BJ (cell line): Measurements from ENCODE around the gene ERGIC2. TPM values are rescaled to one million over a fixed set of nuclear protein-coding genes. Genes with fewer than 3 reads are reported as not detected.

Experiments
- CTCF ChIA-PET: fragments of 350-600 bp; formaldehyde crosslinking; extraction: SDS; loops from one replicate; lab custom pipeline; 2021; ENCODE audit warnings: antibody characterized with exemption, inconsistent platforms; lab: Yijun Ruan, JAX
- POLR2A ChIA-PET: fragments of 300-600 bp; sonication (Branson Sonifier 250); formaldehyde crosslinking; extraction: SDS; loops from one replicate; lab custom pipeline; 2021; ENCODE audit warnings: antibody characterized with exemption; lab: Charles Lee
- DNase-seq: peaks from one replicate; pipeline ENCODE4 v3.0.0-alpha.2; 2011; ENCODE audit warnings: low read depth
- H3K27me3 ChIP-seq: 2 replicates; pipeline ENCODE4 v1.6.0; 2011; ENCODE audit warnings: low read length; ENCODE audit not compliant: control insufficient read depth, insufficient read depth
- H3K36me3 ChIP-seq: 2 replicates; pipeline ENCODE4 v1.5.1; 2011; ENCODE audit warnings: low read length; ENCODE audit not compliant: control insufficient read depth, insufficient read depth
- H3K4me3 ChIP-seq: 2 replicates; pipeline ENCODE4 v1.5.1; 2011; ENCODE audit warnings: low read depth, mild to moderate bottlenecking, control low read depth, low read length
- polyA plus RNA-seq: library from polyadenylated mRNA; depleted of rRNA; stranded (reverse); fragments of >200 nt; gene quantifications from 2 replicates; pipeline ENCODE4 v1.2.3, GENCODE V29; 2011
- TF ChIP-seq, protein P1 (sequence below): IDR thresholded peaks from 2 replicates; pipeline ENCODE4 v1.5.1; 2011; ENCODE audit warnings: low read depth, mild to moderate bottlenecking, control low read depth, inconsistent platforms, low read length, moderate library complexity; ENCODE audit not compliant: insufficient read depth

ERGIC2 gene
- polyA plus RNA-seq, 1 experiment, result 16.9 TPM

DNA sequence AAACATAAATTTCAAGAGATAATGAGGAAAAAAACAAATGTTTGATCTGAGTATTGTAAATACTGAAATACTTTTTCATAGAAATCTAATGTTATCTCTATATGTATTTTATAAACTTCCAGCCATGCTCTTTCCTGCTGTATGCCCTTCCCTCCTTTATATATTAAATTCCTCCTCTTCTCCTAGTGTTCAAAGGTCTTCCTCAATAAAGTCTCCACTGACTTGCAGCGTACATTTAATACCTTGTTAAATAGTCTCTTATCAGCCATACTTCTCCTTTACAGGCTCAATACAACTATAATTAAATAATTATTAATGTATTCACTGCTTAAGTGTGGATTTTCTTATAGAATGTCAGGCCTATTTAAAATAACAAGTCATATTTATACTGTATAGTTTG lies 26.0 kb downstream of the ERGIC2 start:
- Histone ChIP-seq H3K36me3 (no peaks in the 10 kb centered on the region), H3K27me3 (no peaks in the 10 kb centered on the region), H3K4me3 (no peak overlapping the region)
- DNase-seq, result no peak
- TF ChIP-seq, protein P1, sequence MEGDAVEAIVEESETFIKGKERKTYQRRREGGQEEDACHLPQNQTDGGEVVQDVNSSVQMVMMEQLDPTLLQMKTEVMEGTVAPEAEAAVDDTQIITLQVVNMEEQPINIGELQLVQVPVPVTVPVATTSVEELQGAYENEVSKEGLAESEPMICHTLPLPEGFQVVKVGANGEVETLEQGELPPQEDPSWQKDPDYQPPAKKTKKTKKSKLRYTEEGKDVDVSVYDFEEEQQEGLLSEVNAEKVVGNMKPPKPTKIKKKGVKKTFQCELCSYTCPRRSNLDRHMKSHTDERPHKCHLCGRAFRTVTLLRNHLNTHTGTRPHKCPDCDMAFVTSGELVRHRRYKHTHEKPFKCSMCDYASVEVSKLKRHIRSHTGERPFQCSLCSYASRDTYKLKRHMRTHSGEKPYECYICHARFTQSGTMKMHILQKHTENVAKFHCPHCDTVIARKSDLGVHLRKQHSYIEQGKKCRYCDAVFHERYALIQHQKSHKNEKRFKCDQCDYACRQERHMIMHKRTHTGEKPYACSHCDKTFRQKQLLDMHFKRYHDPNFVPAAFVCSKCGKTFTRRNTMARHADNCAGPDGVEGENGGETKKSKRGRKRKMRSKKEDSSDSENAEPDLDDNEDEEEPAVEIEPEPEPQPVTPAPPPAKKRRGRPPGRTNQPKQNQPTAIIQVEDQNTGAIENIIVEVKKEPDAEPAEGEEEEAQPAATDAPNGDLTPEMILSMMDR, result no peak
- CTCF ChIA-PET, result no interaction called here
- POLR2A ChIA-PET, result no interaction called here

DNA sequence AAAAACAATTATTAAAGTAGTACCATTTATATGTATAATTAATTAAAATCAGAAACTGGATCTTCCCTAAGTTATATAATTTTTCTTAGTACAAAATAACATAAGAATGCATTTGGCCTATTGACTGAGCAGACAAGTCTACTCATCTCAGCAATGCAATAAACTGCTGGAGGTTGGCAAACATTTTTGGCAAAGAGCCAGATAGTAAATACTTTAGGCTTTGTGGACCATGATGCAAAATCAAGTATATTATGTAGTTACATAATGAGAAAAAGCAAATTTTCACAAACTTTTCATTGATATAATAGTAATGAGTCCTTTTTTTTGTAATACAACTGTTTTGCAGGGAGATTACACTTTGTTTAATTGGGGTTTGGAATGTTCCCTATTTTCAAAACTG lies 30.9 kb downstream of the ERGIC2 start:
- Histone ChIP-seq H3K36me3 (no peaks in the 10 kb centered on the region; the same call in 1 of the 2 replicates), H3K4me3 (no peak overlapping the region), H3K27me3 (no peaks in the 10 kb centered on the region)
- ChIA-PET CTCF (no interaction called here), POLR2A (no interaction called here)
- DNase-seq, result peak; percentile 31
- TF ChIP-seq, protein P1, result no peak

DNA sequence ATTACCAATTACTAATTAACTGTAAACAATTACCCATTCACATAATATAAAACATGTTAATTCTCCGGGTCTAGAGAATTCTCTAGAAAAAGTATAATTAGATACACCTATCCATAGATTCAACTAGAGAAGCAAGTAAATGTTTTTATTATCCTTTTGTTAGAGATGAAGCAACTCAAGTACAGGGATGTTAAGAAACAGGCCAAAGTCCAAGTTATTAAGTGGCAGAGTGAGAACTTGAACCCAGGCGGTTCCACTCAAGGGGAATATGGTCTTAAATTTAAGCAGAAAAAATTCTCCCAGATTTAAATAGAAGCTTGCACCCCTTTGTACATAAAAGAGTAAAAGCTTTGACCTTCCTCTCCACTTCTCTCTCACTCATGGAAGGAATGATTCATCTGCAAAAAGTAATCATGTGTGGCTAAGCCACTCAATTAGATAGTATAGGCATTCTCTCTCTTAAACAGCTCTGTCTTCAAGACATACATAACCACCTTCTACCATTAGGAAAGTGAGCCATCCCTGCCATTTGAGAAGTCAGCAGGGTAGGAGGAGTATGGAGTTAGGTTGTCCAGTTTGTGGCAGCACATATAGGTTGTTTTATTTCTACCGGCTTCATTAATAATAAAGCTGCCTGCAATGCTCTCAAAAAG lies 34.1 kb downstream of the ERGIC2 start:
- TF ChIP-seq, protein P1, result no peak
- DNase-seq, result no peak

DNA sequence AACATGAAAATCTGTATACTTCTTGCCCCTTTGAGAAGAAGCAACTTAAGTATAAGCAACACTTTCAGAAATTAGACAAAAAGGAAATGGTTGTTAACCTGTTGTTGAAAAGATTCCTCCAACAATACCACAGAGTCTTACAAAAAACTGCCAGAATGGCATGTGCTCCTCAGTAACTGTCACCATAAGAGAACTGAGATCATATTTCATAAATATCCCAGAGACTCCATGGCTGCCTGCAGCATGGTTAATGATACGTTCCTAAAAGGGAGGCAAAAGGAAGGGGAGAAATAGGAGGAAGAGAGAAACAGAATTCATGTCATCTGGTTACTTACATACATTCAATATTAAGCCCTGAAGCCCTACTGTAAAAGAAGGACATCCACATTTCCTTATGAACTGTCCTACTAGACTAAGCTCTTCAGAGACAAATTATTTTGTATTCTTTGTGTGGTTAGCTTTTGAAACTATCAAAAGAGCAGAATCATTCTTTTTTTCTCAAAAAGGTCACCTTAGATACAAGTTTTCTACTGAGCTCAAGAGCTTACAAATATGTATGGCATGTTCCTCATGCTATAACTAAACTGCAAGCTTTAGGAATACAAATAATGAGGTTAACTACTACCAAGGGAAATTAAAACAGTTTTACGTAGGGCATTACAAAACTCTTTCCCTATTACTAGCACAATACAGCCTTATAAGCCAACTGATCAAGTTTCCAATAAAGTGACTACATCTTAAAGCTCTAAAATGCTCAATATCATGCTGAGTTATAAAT lies 37.8 kb downstream of the ERGIC2 start:
- no peak overlapping the region for H3K4me3 ChIP-seq
- DNase-seq, result no peak
- no peaks in the 10 kb centered on the region for H3K27me3 ChIP-seq
- POLR2A ChIA-PET, result no interaction called here
- CTCF ChIA-PET, result interaction anchor here (0.8 to 1.2 kb wide), 2 partner anchors 8 to 34 kb away, joined by 3 to 5 read pairs; no protein-coding TSS in a partner anchor
- H3K36me3 ChIP-seq, result peaks cover 5% of the 10 kb centered on the region
- TF ChIP-seq, protein P1, result no peak

More for the DNA sequence above, 34.1 kb downstream of the ERGIC2 start:
- no peak overlapping the region for H3K4me3 ChIP-seq
- H3K27me3 ChIP-seq, result no peaks in the 10 kb centered on the region
- ChIA-PET CTCF (interaction anchor here (0.8 to 1.5 kb wide), 2 partner anchors 10 to 37 kb away, joined by 3 to 5 read pairs; no protein-coding TSS in a partner anchor), POLR2A (no interaction called here)
- peaks cover 2% of the 10 kb centered on the region; the same call in 1 of the 2 replicates for H3K36me3 ChIP-seq

DNA sequence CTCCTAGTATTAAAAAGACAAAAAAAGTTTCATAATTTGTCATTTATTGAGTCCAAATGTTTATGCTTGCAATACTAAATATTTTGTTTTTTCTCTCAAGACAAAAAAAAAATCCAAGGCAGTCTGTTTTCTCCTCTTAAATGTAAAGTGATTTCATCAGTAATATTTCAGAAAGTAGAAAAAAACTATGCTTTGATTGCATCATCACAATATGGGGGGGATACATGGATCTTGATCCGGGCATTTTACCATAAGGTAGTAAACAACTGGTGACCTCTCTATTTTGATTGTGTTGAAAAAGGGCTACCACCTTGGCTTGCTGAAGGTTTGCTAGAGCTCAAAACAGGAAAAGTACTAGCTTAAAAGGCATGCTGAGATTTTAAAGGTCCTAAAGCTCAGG lies 43.6 kb downstream of the ERGIC2 start:
- no peak overlapping the region for H3K4me3 ChIP-seq
- H3K27me3 ChIP-seq, result no peaks in the 10 kb centered on the region
- H3K36me3 ChIP-seq, result peaks cover 4% of the 10 kb centered on the region
- DNase-seq, result no peak
- ChIA-PET POLR2A (no interaction called here), CTCF (interaction anchor here (1.1 kb wide), 1 partner anchor 10 kb away, joined by 5 read pairs; no protein-coding TSS in a partner anchor)
- TF ChIP-seq, protein P1, result no peak
